HepG2 (cell line): ENCODE results near the gene SREBF1. TPM values are rescaled to one million over a fixed set of nuclear protein-coding genes. Genes with fewer than 3 reads are reported as not detected.

Experiments
- ASH2L ChIP-seq: fragments of 300-600, 200-600 bp; sonication (generic); IDR thresholded peaks from 2 replicates; pipeline ENCODE4 v1.7.0; 2017; ENCODE audit warnings: low read depth, mild to moderate bottlenecking, moderate library complexity, mixed read lengths, low read length; ENCODE audit not compliant: insufficient read length
- HNRNPLL ChIP-seq: fragments of 200-400 bp; formaldehyde crosslinking; IDR thresholded peaks from 2 replicates; pipeline ENCODE4 v1.6.1; 2017; ENCODE audit warnings: mild to moderate bottlenecking, low read depth, low read length; ENCODE audit not compliant: poor library complexity, severe bottlenecking
- HOXA5 ChIP-seq: sonication (generic); formaldehyde crosslinking; IDR thresholded peaks from 2 replicates; pipeline ENCODE4 v1.4.0; 2020; ENCODE audit warnings: missing genetic modification reagents
- NCOA2 ChIP-seq: sonication (generic); formaldehyde crosslinking; IDR thresholded peaks from 2 replicates; pipeline ENCODE4 v1.8.0; 2022; ENCODE audit warnings: inconsistent platforms
- PAXIP1 ChIP-seq: sonication (generic); formaldehyde crosslinking; conservative IDR thresholded peaks from 2 replicates; pipeline ENCODE4 v1.4.0; 2020; ENCODE audit warnings: mild to moderate bottlenecking, missing genetic modification reagents, moderate library complexity
- SMARCE1 ChIP-seq: fragments of 450-650 bp; IDR thresholded peaks from 2 replicates; pipeline ENCODE4 v1.6.1; 2017; ENCODE audit warnings: borderline replicate concordance
- SP1 ChIP-seq, 2 experiments: fragments of 450-650 bp in 1 of 2; sonication (generic) in 1 of 2; formaldehyde crosslinking in 1 of 2; IDR thresholded peaks; 2 replicates each; pipeline versions ENCODE4 v1.4.0 to v1.6.1; 2016 to 2020; ENCODE audit warnings: missing genetic modification reagents in 1 of 2
- TBX2 ChIP-seq: sonication (generic); formaldehyde crosslinking; IDR thresholded peaks from 2 replicates; pipeline ENCODE4 v1.5.0; 2020; ENCODE audit warnings: missing genetic modification reagents, mild to moderate bottlenecking, borderline replicate concordance
- YEATS4 ChIP-seq: sonication (generic); formaldehyde crosslinking; IDR thresholded peaks from 2 replicates; pipeline ENCODE4 v1.4.0; 2020; ENCODE audit warnings: missing genetic modification reagents, borderline replicate concordance
- ZFP36L1 ChIP-seq: sonication (generic); formaldehyde crosslinking; IDR thresholded peaks from 2 replicates; pipeline ENCODE4 v1.8.0; 2022; ENCODE audit warnings: mild to moderate bottlenecking, missing genetic modification reagents, moderate library complexity
- ZFY ChIP-seq: sonication (generic); formaldehyde crosslinking; IDR thresholded peaks from 2 replicates; pipeline ENCODE4 v1.4.0; 2020; ENCODE audit warnings: missing genetic modification reagents
- ZMAT3 ChIP-seq: sonication (generic); formaldehyde crosslinking; conservative IDR thresholded peaks from 2 replicates; pipeline ENCODE4 v1.7.0; 2021; ENCODE audit warnings: missing genetic modification reagents
- ZNF256 ChIP-seq: sonication (generic); formaldehyde crosslinking; conservative IDR thresholded peaks from 2 replicates; pipeline ENCODE4 v1.4.0; 2020; ENCODE audit warnings: missing genetic modification reagents
- ZNF318 ChIP-seq: sonication (generic); formaldehyde crosslinking; IDR thresholded peaks from 2 replicates; pipeline ENCODE4 v1.4.0; 2020; ENCODE audit warnings: mild to moderate bottlenecking, missing genetic modification reagents
- polyA plus RNA-seq, 8 experiments: library from polyadenylated mRNA; depleted of rRNA in 3 of 8; stranded (reverse) in 7 of 8; unstranded in 1 of 8; fragments of >200 nt; fragmentation: Illumina TruSeq in 4 of 8; extraction: Trizol in 4 of 8; gene quantifications; 2 replicates each; pipeline versions ENCODE4 v1.2.1 to v1.2.3, GENCODE V29; 2011 to 2016; ENCODE audit warnings: low read depth in 4 of 8, missing spikeins in 1 of 8, mixed read lengths in 1 of 8; ENCODE audit not compliant: insufficient read depth in 1 of 8
- total RNA-seq, 5 experiments: library from RNA; depleted of rRNA; stranded (reverse); fragments of >200 nt; fragmentation: Illumina TruSeq; extraction: Trizol; gene quantifications; 2 replicates each; pipeline ENCODE4 v1.2.3, GENCODE V29; 2016; ENCODE audit warnings: low read depth in 1 of 5
- TF ChIP-seq, protein P1 (sequence below): fragments of 450-650 bp; IDR thresholded peaks from 2 replicates; pipeline ENCODE4 v1.6.1; 2017
- TF ChIP-seq, protein P2 (sequence below): sonication (generic); formaldehyde crosslinking; conservative IDR thresholded peaks from 2 replicates; pipeline ENCODE4 v1.4.0; 2020; ENCODE audit warnings: missing genetic modification reagents

Gene SREBF1
- total and polyA plus RNA-seq, 2 of the 13 experiments (the other 11 are each of a cell fraction or from before 2014, with no cell fraction given), result 34.3 to 38.0 TPM

GRCh38 chr17:17830740-17831207 is 6.0 kb downstream of the SREBF1 start (continued):
- TF ChIP-seq PAXIP1 (CRISPR knock-in tag), result peak; percentile 98
- TF ChIP-seq, protein P1, sequence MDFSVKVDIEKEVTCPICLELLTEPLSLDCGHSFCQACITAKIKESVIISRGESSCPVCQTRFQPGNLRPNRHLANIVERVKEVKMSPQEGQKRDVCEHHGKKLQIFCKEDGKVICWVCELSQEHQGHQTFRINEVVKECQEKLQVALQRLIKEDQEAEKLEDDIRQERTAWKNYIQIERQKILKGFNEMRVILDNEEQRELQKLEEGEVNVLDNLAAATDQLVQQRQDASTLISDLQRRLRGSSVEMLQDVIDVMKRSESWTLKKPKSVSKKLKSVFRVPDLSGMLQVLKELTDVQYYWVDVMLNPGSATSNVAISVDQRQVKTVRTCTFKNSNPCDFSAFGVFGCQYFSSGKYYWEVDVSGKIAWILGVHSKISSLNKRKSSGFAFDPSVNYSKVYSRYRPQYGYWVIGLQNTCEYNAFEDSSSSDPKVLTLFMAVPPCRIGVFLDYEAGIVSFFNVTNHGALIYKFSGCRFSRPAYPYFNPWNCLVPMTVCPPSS, result no peak
- TF ChIP-seq ZNF318 (CRISPR knock-in tag), result no peak
- TF ChIP-seq TBX2 (CRISPR knock-in tag), result peak; percentile 92; the same call in 1 of the 2 replicates
- TF ChIP-seq SP1 (IDR thresholded peaks at IDR 0.05), result no peak
- 0 out of 2 replicates have a peak, but pooled peaks have one; percentile 34 for TF ChIP-seq SP1 (CRISPR knock-in tag; IDR thresholded peaks at IDR 0.05)
- TF ChIP-seq, protein P2, sequence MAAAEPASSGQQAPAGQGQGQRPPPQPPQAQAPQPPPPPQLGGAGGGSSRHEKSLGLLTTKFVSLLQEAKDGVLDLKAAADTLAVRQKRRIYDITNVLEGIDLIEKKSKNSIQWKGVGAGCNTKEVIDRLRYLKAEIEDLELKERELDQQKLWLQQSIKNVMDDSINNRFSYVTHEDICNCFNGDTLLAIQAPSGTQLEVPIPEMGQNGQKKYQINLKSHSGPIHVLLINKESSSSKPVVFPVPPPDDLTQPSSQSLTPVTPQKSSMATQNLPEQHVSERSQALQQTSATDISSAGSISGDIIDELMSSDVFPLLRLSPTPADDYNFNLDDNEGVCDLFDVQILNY, result no peak
- peak; percentile 96 for TF ChIP-seq YEATS4
- TF ChIP-seq ZMAT3, result peak; percentile 91
- peak; percentile 81 for TF ChIP-seq ZFY
- peak; percentile 76; the same call in 1 of the 2 replicates for TF ChIP-seq ZFP36L1
- peak; percentile 40 for TF ChIP-seq HNRNPLL
- no peak for TF ChIP-seq HOXA5
- TF ChIP-seq ZNF256 (CRISPR knock-in tag), result no peak
- TF ChIP-seq NCOA2 (CRISPR knock-in tag), result peak; percentile 90
- TF ChIP-seq ASH2L, result peak; percentile 20
- no peak for TF ChIP-seq SMARCE1
